Measurements from ENCODE around the gene ADARB2.

DNA sequence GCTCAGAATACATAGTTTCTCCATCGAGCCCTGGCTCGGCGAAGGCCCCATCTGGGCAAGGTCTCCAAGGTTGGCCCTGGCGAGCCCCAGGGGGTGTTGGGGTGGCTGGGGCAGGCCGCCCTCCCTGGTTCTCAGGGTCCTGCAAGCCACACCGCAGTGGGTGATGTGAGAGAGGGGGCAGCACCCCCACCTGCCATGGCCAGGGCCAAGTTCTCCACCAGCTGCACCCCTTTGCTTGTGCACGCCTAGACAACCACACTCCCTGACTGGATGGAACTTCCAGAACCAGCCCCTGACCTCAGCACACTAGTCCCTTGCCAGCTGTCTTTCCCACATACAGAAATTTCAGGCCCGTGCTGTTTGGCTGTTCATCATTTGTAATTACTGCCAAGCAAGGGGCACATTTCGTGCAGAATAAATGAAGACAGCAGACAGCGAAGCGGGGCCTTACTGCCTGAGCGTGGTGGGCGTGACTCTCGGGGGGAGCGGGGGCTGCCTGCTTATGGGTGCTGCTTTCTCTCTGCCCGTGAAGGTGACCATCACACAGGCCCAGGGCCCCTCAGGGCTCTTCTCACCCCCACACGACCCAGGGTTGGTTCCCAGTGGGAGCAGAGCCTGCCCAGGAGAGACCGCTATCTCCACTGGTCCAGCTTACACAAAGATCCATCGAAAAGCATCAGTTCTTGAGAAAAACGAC, 85.9 kb downstream of the ADARB2 start:
- no peak for TF ChIP-seq CTCF (IDR thresholded peaks at IDR 0.05; ENCODE audit: poor library complexity)
- TF ChIP-seq EZH2 (IDR thresholded peaks at IDR 0.05; ENCODE audit: borderline replicate concordance), result no peak

Measured in hepatocyte (in vitro differentiated cells).